Uterus (tissue), 2 donors: ENCODE measurements around the gene ORC4.
"Not testable (repeated sequence)": the region's sequence is repeated elsewhere in the genome, so short reads cannot be mapped to it uniquely, and the experiment has no call there.

Source experiments
- POLR2A ChIP-seq, 2 donors: fragments of 450-650 bp; IDR thresholded peaks; one replicate each; pipeline ENCODE4 v1.6.1; 2016; ENCODE audit warnings: antibody characterized with exemption in 2 of 2, mild to moderate bottlenecking in 1 of 2, moderate library complexity in 1 of 2
- TF ChIP-seq, protein P1 (sequence below), 4 experiments: fragments of 200-600 bp in 2 of 4; fragments of 450-650 bp in 2 of 4; sonication (generic) in 2 of 4; IDR thresholded peaks; one replicate each; pipeline ENCODE4 v1.5.1; 2016 to 2019; ENCODE audit warnings: antibody characterized with exemption in 4 of 4, mild to moderate bottlenecking in 2 of 4, moderate library complexity in 1 of 4

DNA sequence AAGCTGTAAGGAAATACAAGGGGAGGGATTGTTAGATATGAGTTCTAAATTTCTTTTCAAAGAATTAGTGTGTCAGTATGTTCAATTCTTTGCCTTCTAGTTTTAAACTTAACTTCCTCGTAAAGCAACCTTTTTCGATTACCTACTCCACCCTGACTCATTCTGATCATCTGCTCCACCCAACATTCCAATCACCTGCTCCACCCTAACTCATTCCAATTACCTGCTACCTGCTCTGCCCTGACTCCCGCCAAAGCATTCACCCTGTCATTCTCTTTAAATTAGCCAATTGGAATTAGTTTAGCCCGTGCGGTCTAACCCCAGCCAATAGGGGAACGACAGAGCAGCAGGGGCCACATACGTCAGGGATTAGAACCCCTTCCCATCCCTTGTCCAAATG lies 12.1 kb downstream of the ORC4 start:
- TF ChIP-seq, protein P1, sequence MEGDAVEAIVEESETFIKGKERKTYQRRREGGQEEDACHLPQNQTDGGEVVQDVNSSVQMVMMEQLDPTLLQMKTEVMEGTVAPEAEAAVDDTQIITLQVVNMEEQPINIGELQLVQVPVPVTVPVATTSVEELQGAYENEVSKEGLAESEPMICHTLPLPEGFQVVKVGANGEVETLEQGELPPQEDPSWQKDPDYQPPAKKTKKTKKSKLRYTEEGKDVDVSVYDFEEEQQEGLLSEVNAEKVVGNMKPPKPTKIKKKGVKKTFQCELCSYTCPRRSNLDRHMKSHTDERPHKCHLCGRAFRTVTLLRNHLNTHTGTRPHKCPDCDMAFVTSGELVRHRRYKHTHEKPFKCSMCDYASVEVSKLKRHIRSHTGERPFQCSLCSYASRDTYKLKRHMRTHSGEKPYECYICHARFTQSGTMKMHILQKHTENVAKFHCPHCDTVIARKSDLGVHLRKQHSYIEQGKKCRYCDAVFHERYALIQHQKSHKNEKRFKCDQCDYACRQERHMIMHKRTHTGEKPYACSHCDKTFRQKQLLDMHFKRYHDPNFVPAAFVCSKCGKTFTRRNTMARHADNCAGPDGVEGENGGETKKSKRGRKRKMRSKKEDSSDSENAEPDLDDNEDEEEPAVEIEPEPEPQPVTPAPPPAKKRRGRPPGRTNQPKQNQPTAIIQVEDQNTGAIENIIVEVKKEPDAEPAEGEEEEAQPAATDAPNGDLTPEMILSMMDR (IDR thresholded peaks at IDR 0.05) = not testable (repeated sequence)
- not testable (repeated sequence) for TF ChIP-seq POLR2A (IDR thresholded peaks at IDR 0.05)
